Stimulated activated CD4-positive, alpha-beta T cell treated with anti-CD3 and anti-CD28 coated beads, Interleukin-4, amount 100 ng/mL, for 24 hours (primary cell): ENCODE results near the gene BDKRB2.
"Not testable (repeated sequence)": the region's sequence is repeated elsewhere in the genome, so short reads cannot be mapped to it uniquely, and the experiment has no call there.

Source experiments
- DNase-seq: peaks from one replicate; pipeline ENCODE4 v3.0.0-alpha.2; 2020

The BDKRB2 gene

DNA sequence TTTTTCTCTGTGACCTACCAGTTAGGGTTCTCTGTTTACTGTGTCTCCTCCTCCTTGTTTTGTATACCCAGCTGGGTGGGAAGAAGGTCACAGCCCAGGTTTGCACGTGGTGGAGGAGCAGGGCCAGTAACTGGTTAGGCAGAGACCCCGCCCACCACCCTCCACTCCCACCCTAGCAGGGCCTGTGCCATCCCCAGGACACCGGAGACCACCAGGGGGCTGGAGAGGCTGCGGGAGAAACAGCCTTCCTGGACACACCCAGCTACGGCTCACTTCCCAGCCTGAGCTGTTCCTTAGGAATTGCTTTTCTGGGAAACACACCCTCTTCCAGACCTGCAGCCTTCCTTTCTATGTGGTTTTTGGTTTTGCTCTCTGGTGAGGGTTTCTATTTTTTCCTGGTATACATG is 21.1 kb downstream of the BDKRB2 start:
- no peak for DNase-seq

DNA sequence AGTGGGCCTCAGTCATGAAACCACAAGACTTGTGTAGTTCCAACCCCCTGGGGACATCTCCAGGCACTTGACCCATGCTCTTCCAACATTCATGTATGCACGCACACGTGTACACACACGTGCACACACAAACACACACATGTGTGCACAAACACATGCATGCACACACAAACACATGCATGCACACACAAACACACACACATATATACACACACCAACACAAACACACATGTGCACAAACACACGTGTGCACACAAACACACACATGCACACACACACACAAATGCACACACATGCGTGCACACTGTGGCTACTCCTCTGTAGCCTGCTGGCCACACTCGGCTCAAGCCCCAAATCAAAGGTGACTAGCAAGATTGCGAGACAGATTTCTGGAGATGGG is 22.8 kb downstream of the BDKRB2 start:
- DNase-seq, result no peak

DNA sequence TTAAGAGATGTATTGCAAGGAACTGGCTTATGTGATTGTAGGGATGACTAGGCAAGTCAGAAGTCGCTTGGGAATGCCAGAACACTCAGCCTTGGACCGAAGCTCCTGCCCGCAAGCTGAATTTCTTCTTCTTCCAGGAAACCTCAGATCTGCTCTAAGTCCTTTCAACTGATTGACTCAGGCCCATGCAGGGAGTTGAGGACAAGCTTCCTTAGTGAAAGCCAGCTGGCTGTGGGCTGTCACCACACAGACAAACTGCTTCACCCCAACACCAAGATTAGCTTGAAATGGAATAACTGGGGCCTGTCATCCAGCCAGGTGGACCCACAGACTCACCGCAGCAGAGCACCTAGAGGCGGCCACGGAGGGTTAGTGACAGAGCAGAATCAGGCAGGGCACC is 24.7 kb downstream of the BDKRB2 start:
- no peak for DNase-seq

DNA sequence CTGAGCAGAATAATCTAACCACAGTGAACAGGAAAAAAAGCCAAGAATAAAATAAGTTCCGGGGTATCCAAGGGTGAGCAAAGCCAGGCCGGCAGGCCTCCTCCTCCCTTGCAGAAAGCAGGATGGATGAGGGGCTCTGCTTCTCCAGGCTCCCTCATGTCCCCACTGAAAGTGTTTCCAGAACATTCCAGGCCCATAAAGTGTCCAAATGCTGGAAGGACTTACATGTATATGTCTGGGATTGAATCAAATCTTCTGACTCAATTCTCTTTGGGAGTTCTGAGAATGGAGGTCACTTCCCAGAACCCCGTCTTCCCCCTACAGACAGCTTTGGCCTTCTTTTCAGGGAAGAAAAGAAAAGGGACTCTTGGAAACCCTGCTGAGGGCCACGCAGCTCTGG is 26.4 kb downstream of the BDKRB2 start:
- no peak for DNase-seq

DNA sequence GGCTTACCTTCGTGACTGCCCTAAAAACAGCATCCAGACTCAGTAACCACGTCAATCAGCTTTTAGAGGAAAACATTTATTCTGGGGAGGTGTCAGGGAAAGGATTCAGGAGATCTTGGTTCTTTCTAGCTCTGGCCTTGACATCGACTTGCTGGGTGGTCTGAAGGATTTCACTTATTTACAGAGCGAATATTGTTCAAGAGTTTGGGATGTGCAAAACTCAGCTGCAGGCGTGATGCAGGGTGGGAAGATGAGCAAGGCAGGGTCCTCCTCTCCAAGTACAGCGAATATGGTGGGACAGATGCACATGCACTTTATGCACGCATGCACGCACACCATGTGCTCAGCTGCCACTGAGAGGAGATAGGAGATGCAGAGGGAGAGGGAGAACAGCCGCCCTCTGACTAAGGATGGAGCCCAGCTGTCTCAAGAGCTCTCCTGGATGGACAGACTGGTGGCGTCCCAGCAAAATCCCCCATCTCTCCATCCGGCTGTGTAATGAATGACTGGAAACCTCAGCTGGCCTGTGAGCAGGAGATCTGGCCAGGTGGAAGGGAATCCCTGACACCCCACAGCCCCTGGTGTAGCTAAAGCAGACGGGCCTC is 27.0 kb downstream of the BDKRB2 start:
- no peak for DNase-seq

DNA sequence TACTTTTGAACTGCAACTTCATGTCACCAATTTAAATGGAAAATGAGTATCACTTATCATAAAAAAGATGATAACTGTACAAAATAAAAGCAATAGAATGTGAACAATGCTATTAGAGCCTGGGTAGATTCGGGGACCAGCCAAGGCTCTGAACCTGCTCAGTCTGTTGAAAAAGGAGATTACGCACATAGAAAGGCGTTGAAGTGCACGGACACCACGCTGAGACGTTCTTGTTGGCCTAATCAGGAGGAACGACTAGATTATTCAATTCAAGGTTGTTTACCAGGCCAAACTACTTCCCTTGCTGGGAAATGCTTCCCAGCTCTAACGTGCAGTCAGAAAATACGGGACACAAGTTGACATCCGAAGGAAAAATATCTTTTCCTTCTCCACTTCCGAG is 27.9 kb downstream of the BDKRB2 start:
- DNase-seq, result no peak

DNA sequence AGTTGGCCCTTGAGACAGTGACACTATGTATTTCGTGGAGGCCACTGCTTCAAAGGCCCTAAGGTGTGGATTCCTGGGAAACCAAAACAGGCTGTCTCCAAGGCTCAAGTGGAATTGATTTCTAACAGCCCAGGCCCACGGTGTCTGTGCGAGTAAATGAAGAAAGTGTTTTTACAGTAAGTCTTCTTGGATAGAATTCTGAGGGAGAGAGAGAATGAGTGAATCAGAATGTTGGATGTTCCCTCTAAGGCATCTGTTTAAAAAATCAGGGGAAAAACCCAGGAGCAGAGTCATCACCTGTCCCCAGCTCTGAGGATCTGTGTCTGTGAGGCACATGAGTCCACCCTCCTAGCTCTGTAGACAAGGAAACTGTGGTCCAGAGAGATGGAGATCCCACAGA is 29.0 kb downstream of the BDKRB2 start:
- DNase-seq, result no peak

DNA sequence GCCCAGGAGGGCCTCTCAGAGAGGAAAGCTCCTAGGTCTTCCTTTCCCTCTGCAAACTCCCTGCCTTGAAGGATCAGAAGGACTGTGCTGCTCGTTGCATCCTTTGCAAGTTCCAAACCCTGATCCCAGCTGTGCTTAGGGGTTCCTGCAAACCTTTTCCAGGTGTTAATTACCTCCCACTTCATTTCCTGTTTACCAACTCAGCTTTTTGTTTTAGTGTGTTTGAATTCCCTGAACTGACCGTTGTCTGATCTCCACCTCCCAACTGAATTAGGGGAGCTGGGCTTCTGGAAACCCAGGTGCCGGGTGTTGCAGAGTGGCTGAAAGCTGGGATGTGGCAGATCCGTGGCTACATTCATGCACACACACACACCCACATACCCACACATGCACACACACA is 30.8 kb downstream of the BDKRB2 start:
- no peak for DNase-seq

DNA sequence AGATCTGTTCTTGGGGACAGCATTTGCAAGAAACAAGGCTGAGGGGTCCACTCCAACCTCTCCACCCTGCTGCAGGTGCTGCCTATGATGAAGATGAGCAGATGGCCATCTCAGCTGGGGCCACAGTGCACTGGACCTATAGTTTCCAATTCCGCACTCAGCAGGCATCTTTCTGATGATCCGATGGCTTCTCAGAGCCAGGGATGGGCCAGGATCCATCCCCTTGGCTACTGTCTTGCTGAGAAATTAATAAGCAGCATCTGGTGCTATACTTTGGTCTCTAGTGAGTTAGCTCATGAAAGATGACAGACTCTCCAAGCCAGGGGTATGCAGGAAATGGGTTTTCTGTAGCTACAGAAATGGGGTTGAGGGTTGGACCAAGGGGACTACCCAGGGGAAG is 33.0 kb downstream of the BDKRB2 start:
- no peak for DNase-seq

DNA sequence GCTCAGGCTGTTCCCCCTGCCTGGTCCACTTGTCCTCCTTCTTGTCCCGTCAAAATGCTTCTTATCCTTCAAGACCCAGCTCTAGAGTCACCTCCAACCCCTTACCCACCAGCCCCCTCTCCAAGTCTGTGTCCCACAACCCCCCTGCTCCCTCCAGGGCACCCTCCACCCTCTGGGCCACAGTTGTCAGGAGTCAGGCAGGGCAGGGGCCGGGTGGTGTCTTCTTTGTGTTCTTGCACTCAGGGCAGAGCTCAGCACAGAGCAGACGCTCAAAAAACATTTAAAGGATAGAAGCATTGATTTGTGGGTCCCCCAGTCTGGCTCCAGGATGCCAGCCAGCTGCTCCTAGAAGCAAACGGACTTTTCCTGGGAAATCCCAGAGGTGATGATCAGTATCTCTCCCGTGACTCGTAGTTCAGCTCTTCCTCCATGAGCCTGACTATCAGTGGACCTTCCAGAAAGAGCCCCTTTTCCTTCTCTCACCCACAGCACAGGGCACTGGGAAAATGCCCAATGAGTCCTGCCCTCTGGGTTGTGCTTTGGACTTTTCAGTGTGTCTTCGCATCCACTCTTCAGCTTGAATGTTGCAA is 34.1 kb downstream of the BDKRB2 start:
- no peak for DNase-seq

DNA sequence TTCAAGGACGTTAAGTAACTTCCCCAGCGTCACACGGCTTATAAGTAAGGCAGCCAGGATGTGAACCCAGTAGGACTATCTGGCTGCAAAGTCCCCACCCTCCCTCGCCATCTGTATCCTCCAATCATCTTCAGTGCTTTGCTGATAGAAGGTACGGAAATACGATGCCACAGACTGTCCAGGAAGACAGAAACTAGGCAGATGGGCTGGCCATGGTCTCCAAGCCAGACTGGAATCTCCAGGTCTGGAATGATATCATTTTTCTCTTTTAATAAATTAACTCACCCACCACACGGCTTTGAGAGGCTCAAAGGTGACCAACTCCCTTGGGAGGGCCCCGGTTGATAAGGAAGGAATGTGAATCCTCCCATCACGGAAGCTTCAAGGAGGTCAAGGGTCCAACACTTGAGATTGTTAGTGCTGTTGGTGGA is 35.1 kb downstream of the BDKRB2 start:
- no peak for DNase-seq

DNA sequence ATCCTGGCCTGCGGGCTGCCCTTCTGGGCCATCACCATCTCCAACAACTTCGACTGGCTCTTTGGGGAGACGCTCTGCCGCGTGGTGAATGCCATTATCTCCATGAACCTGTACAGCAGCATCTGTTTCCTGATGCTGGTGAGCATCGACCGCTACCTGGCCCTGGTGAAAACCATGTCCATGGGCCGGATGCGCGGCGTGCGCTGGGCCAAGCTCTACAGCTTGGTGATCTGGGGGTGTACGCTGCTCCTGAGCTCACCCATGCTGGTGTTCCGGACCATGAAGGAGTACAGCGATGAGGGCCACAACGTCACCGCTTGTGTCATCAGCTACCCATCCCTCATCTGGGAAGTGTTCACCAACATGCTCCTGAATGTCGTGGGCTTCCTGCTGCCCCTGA is 36.0 kb downstream of the BDKRB2 start:
- no peak for DNase-seq

DNA sequence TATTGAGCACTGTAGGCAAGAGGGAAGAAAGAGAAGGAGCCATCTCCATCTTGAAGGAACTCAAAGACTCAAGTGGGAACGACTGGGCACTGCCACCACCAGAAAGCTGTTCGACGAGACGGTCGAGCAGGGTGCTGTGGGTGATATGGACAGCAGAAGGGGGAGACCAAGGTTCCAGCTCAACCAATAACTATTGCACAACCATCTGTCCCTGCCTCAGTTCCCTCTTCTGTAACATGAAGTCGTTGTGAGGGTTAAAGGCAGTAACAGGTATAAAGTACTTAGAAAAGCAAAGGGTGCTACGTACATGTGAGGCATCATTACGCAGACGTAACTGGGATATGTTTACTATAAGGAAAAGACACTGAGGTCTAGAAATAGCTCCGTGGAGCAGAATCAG is 37.5 kb downstream of the BDKRB2 start:
- no peak for DNase-seq

DNA sequence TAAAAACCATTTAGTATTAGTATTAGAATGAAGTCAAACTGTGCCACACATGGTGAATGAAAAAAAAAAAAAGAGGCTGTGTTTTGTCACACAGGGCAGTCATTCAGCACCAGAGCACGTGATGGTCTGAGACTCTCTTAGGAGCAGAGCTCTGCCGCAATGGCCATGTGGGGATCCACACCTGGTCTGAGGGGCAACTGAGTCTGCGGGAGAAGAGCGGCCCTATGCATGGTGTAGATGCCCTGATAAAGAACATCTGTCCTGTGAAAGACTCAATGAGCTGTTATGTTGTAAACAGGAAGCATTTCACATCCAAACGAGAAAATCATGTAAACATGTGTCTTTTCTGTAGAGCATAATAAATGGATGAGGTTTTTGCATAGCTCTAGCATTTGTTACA is 39.1 kb downstream of the BDKRB2 start:
- no peak for DNase-seq

DNA sequence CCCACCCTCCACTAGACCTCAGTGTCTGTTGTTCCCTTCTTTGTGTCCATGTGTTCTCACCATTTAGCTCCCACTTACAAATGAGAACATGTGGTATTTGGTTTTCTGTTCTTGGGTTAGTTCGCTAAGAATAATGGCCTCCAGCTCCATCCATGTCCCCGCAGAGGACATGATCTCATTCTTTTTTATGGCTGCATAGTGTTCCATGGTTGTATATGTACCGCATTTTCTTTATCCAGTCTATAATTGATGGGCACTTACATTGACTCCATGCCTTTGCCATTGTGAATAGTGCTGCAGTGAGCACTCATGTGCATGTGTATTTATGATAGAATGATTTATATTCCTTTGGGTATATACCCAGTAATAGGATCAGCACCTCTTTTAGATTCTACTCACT is 40.4 kb downstream of the BDKRB2 start:
- DNase-seq, result not testable (repeated sequence)

DNA sequence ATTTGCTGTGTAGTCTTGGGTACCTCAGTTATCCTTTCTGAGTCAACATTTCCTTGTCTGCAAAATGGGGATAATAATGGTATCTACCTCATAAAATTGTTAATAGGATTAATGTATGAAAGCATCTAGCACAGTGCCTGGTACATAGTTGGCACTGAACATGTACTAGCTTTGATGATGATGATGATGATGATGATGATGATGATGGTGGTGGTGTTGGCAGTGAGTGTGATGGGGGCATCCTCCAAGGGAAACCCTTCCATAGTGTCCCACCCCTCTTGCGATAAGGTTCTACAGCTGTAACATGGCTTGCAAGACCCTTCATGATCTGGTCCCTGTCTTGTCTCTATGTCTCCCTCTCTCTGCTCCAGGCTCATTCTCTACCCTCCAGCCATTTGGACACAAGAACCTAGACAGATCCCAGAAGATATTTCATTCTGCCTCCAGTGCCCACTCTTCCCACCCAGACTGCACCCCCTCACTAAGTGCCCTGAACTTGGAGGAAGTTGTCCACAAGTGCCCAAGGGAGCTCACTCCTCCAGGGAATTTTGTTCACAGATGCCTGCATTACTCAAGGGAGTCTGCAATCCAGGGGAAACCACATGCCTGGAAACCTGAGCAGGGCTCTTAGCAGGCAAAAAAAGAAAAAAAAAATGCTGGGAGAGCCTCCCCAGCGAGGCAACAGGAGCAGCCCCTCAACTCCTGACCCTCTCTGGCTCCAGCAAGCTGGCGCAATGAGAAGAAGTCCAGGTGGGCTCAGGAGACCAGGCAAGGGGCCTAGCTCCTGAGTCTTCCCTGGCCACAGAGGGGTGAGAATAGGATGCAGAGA is 41.3 kb downstream of the BDKRB2 start:
- no peak for DNase-seq

DNA sequence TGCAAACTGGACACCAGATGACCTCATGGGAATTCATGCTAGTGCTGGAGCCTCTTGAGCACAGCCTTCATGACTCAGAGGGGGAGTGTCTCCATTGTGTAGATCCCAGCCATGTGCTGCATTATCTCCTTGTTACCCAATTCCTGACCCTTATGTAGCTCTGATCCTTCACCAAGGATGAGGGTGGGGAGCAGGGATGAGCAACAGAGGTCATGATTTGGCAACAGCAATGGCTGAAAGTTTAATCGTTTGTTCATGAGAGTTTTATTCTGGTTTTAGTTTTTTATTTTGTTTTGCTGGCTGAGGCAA is 41.9 kb downstream of the BDKRB2 start:
- DNase-seq, result no peak

DNA sequence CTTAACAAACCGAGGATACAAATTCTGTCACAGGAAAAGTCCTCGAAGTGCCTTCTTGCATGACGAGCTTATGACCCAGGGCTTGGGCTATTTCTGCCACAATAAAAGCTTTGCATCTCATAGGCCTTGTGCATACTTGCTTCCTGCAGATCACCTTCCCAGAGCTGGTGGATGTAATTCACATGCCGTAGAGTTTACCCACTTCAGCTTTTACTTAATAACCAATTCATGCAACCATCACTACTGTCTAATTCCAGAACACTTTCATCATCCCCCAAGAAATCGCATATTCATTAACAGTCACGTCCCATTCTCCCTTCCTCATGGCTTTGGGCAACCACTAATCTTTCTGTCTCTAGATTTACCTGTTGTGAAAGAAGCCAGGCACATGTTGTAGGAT is 42.4 kb downstream of the BDKRB2 start:
- no peak for DNase-seq

DNA sequence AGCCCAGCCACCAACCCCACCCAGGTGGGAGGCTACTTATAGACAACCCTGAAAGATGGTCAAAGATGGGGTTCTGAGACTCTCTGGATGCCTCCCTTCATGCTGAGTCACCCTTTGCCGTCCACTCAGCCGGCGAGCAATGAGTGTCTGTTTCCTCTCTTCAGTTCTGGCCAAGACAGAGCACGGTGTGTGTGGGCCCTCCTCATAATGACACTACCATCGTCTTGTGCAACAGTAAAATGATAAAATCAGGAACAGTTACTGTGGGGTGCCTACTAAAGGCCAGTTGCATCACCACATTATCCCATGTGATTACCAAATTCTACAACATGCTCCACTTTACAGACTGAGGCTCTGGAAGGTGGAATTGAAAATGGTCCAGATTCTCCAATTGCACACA is 44.4 kb downstream of the BDKRB2 start:
- no peak for DNase-seq

DNA sequence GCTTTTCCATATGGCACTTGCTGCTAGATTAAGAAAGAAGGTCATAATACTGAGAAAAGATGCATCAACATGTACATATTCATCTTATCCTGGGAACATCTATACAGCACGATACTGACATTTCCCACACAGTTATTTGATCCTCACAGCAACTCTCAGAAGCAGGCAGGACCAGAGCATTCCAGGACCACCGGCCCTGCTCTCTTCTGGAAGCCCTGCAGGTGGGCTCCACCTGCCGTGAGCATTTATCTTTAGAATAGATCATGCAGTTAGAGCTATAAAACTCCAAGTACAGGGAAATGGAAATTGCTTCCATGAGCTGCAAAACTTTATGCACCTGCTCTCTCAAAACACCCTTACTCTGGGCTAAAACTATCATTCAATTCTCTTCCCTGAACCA is 45.8 kb downstream of the BDKRB2 start:
- no peak for DNase-seq

DNA sequence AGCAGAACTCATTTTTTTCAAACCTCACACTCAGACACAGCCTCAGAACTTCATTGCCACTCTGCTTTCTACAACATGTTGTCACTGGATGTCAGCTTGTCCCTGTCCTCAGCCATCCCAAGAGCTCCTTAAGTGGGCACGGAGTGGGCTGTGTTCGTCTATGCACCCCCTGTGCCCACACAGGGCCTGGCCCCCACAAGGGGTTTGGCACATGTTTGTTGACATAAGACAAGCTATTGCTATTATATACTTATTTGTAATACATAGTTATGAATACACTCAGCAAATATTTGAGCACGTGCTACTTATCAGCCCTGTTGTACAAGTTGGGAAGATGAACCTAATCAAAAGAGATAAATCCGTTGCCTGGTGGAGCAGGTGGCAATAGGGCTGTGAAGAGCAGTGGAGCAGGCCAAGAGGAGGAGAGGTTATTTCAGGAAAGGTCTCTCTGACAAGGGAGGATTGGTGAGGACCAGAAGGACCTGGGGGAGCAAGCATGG is 47.1 kb downstream of the BDKRB2 start:
- DNase-seq, result no peak

DNA sequence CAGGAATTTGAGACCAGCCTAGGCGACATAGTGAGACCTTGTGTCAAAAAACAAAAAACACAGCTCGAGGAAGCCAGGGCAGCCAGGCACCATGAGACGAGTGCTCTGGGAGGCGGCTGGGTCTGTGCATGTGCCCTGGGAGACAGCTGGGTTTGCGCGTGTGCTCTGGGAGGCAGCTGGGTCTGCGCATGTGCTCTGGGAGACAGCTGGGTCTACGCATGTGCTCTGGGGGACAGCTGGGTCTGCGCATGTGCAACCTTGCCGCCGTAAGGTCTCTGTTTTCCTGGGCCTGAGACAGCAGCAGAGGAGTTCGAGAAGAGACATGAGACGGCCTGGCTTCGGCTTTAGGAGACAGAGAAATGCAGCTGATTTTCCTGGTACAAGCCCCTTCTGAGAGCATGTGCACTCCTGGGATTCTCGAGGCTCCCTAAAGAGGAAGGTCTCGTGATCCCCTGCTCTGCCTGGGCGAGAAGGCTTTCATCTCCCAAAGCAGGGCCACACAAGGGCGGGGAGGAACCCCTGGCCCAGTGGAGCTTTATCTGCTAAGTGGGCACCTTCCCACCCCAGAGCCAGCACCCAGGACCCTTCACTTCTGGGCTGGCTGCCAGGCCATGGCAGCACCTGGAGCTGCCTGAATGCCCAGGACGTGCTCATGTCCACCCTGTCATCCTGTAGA is 47.8 kb downstream of the BDKRB2 start:
- no peak for DNase-seq

DNA sequence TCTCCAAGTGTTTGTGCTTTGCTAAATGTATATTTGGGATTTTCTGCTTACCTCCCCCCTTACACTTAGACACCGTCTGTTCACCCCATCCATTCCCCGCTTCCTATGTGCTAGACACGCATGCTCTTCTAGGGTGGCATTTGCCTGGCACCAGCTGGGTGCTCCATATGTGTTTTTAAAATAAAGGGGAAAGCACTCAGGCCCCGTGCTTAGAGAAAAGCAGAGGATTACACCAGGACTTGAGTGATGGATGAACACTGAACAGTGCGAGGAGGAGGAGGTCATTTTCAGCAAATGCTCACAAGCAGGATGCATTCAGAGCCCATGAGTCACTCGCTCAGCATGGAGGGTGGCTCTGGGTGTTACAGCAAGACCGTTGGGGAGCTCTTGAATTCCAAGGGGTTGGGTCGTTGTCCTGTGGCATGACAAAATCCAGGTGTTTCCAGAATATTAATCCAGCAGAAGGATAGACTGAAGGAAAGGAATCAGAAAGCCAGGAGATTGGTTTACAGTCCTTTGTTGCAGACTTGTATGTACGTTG is 48.4 kb downstream of the BDKRB2 start:
- DNase-seq, result no peak

DNA sequence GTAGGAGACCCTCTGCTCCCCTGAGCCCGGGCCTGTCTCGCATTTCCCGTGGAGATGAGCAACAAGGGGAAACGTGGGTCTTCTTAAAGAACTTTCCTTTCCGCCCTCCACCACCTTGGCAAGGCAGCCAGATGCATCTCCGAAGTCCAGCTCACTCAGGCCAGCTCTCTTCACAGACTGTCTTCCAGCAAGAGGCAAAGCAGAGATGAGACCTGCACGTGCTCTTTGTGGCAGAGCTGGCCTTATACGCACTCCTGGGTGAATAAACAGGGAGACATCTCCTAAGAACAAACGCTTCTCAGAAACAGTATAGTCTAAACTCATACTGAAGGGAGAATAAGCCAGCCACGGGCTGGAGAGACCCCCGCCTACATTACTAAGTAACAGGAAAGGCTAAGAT is 50.0 kb downstream of the BDKRB2 start:
- no peak for DNase-seq
